ENCODE results near the gene OTOP1.
"Not testable (repeated sequence)": the region's sequence is repeated elsewhere in the genome, so short reads cannot be mapped to it uniquely, and the experiment has no call there.

GRCh38 chr4:4249342-4249741, 22.6 kb upstream of the OTOP1 start:
- not testable (repeated sequence) for TF ChIP-seq POLR2A (IDR thresholded peaks at IDR 0.05; ENCODE audit: low read length); GATA1 (IDR thresholded peaks at IDR 0.05; ENCODE audit: low read depth, low read length)

All from erythroblast (primary cell).